HepG2 (cell line): ENCODE results near the gene ZBTB26. TPM values are rescaled to one million over a fixed set of nuclear protein-coding genes. Genes with fewer than 3 reads are reported as not detected.

Experiments used
- BRD4 ChIP-seq: sonication (generic); formaldehyde crosslinking; IDR thresholded peaks from 2 replicates; pipeline ENCODE4 v1.4.0; 2020; ENCODE audit warnings: missing genetic modification reagents
- PAF1 ChIP-seq: IDR thresholded peaks from 2 replicates; pipeline ENCODE4 v1.6.1; 2016; ENCODE audit warnings: missing genetic modification reagents, missing compliant biosample characterization
- SNAI1 ChIP-seq: sonication (generic); formaldehyde crosslinking; IDR thresholded peaks from 2 replicates; pipeline ENCODE4 v1.5.0; 2020; ENCODE audit warnings: mild to moderate bottlenecking, missing genetic modification reagents, borderline replicate concordance
- SRSF4 ChIP-seq: fragments of 200-400 bp; formaldehyde crosslinking; IDR thresholded peaks from one replicate; pipeline ENCODE4 v1.6.1; 2018; ENCODE audit warnings: mild to moderate bottlenecking, low read depth, low read length, moderate library complexity; ENCODE audit not compliant: poor library complexity, severe bottlenecking
- THYN1 ChIP-seq: sonication (generic); formaldehyde crosslinking; IDR thresholded peaks from 2 replicates; pipeline ENCODE4 v1.8.1; 2023; ENCODE audit warnings: low read depth, mild to moderate bottlenecking, moderate library complexity, missing genetic modification reagents, borderline replicate concordance
- ZNF263 ChIP-seq: sonication (generic); formaldehyde crosslinking; IDR thresholded peaks from 2 replicates; pipeline ENCODE4 v1.4.0; 2020; ENCODE audit warnings: missing genetic modification reagents
- ZNF326 ChIP-seq: sonication (generic); formaldehyde crosslinking; IDR thresholded peaks from 2 replicates; pipeline ENCODE4 v1.4.0; 2020; ENCODE audit warnings: missing genetic modification reagents, borderline replicate concordance
- ZNF350 ChIP-seq: sonication (generic); formaldehyde crosslinking; IDR thresholded peaks from 2 replicates; pipeline ENCODE4 v1.4.0; 2020; ENCODE audit warnings: mild to moderate bottlenecking, low read depth, missing genetic modification reagents, borderline replicate concordance
- ZNF549 ChIP-seq: sonication (generic); formaldehyde crosslinking; IDR thresholded peaks from 2 replicates; pipeline ENCODE4 v1.5.0; 2020; ENCODE audit warnings: missing genetic modification reagents
- polyA plus RNA-seq, 8 experiments: library from polyadenylated mRNA; depleted of rRNA in 3 of 8; stranded (reverse) in 7 of 8; unstranded in 1 of 8; fragments of >200 nt; fragmentation: Illumina TruSeq in 4 of 8; extraction: Trizol in 4 of 8; gene quantifications; 2 replicates each; pipeline versions ENCODE4 v1.2.1 to v1.2.3, GENCODE V29; 2011 to 2016; ENCODE audit warnings: low read depth in 4 of 8, missing spikeins in 1 of 8, mixed read lengths in 1 of 8; ENCODE audit not compliant: insufficient read depth in 1 of 8
- total RNA-seq, 5 experiments: library from RNA; depleted of rRNA; stranded (reverse); fragments of >200 nt; fragmentation: Illumina TruSeq; extraction: Trizol; gene quantifications; 2 replicates each; pipeline ENCODE4 v1.2.3, GENCODE V29; 2016; ENCODE audit warnings: low read depth in 1 of 5
- TF ChIP-seq, protein P1 (sequence below): sonication (generic); formaldehyde crosslinking; IDR thresholded peaks from 2 replicates; pipeline ENCODE4 v1.4.0; 2020; ENCODE audit warnings: missing genetic modification reagents
- TF ChIP-seq, protein P2 (sequence below): sonication (generic); formaldehyde crosslinking; IDR thresholded peaks from 2 replicates; pipeline ENCODE4 v1.5.0; 2020; ENCODE audit warnings: mild to moderate bottlenecking, missing genetic modification reagents
- TF ChIP-seq, protein P3 (sequence below): sonication (generic); formaldehyde crosslinking; IDR thresholded peaks from 2 replicates; pipeline ENCODE4 v1.8.1; 2023; ENCODE audit warnings: mild to moderate bottlenecking, inconsistent platforms, moderate library complexity, missing genetic modification reagents, borderline replicate concordance
- TF ChIP-seq, protein P4 (sequence below): conservative IDR thresholded peaks from 2 replicates; pipeline ENCODE4 v1.6.1; 2018; ENCODE audit warnings: missing genetic modification reagents
- TF ChIP-seq, protein P5 (sequence below): sonication (generic); IDR thresholded peaks from 2 replicates; pipeline ENCODE4 v1.6.1; 2016; ENCODE audit warnings: low read depth, borderline replicate concordance

Gene ZBTB26
- total and polyA plus RNA-seq, 2 of the 13 experiments (the other 11 are each of a cell fraction or from before 2014, with no cell fraction given), result 4.5 to 8.6 TPM

DNA sequence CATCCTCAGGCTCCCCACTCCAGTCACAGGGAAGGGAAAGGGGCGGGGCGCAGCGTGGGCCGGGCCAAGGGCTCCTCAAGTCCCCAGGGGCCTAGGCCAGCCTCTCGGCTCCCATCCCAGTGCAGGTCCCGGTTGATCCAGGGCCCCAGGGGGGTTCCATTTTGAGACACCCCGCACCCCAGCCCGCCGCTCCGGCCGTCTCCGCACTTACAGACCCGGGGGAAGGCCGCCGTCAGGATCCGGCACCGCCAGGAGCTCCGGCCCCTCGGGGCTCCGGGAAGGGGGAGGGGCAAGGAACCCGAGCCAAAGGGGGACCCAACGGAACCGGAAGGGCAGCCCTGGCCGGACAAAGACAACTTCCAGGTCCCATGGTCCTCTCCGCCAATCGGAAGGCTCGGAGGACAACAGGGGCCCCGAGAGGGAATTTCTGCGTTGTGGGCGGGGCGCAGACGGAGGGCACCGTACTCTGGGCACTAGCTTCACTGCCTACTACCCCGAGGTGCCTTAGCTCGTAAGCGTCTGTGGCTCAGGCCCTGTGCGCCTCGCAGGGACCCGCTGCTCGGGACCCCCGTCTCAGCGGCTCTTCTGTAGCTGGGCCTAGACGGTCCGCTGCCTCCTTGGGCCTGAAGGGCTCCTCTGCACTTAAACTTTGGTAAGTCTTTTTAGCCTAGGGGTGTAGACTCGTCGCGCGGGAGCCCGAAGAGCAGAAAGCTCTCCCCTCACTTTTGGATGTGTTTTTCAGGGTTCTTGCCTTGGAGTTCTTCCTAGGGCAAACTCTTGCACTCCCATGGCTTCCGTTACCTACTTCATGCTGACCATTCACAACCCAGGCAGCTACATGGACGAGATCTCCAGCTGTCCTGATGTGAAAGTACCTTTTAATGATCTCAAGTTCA lies at the start of gene ZBTB26 (continued):
- TF ChIP-seq, protein P1, sequence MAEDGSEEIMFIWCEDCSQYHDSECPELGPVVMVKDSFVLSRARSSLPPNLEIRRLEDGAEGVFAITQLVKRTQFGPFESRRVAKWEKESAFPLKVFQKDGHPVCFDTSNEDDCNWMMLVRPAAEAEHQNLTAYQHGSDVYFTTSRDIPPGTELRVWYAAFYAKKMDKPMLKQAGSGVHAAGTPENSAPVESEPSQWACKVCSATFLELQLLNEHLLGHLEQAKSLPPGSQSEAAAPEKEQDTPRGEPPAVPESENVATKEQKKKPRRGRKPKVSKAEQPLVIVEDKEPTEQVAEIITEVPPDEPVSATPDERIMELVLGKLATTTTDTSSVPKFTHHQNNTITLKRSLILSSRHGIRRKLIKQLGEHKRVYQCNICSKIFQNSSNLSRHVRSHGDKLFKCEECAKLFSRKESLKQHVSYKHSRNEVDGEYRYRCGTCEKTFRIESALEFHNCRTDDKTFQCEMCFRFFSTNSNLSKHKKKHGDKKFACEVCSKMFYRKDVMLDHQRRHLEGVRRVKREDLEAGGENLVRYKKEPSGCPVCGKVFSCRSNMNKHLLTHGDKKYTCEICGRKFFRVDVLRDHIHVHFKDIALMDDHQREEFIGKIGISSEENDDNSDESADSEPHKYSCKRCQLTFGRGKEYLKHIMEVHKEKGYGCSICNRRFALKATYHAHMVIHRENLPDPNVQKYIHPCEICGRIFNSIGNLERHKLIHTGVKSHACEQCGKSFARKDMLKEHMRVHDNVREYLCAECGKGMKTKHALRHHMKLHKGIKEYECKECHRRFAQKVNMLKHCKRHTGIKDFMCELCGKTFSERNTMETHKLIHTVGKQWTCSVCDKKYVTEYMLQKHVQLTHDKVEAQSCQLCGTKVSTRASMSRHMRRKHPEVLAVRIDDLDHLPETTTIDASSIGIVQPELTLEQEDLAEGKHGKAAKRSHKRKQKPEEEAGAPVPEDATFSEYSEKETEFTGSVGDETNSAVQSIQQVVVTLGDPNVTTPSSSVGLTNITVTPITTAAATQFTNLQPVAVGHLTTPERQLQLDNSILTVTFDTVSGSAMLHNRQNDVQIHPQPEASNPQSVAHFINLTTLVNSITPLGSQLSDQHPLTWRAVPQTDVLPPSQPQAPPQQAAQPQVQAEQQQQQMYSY (CRISPR knock-in tag), result no peak
- TF ChIP-seq SRSF4, result no peak
- TF ChIP-seq, protein P2, sequence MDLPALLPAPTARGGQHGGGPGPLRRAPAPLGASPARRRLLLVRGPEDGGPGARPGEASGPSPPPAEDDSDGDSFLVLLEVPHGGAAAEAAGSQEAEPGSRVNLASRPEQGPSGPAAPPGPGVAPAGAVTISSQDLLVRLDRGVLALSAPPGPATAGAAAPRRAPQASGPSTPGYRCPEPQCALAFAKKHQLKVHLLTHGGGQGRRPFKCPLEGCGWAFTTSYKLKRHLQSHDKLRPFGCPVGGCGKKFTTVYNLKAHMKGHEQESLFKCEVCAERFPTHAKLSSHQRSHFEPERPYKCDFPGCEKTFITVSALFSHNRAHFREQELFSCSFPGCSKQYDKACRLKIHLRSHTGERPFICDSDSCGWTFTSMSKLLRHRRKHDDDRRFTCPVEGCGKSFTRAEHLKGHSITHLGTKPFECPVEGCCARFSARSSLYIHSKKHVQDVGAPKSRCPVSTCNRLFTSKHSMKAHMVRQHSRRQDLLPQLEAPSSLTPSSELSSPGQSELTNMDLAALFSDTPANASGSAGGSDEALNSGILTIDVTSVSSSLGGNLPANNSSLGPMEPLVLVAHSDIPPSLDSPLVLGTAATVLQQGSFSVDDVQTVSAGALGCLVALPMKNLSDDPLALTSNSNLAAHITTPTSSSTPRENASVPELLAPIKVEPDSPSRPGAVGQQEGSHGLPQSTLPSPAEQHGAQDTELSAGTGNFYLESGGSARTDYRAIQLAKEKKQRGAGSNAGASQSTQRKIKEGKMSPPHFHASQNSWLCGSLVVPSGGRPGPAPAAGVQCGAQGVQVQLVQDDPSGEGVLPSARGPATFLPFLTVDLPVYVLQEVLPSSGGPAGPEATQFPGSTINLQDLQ (CRISPR knock-in tag), result no peak
- no peak for TF ChIP-seq PAF1
- no peak for TF ChIP-seq ZNF263 (CRISPR knock-in tag)
- TF ChIP-seq THYN1 (CRISPR knock-in tag), result no peak
- TF ChIP-seq, protein P3, sequence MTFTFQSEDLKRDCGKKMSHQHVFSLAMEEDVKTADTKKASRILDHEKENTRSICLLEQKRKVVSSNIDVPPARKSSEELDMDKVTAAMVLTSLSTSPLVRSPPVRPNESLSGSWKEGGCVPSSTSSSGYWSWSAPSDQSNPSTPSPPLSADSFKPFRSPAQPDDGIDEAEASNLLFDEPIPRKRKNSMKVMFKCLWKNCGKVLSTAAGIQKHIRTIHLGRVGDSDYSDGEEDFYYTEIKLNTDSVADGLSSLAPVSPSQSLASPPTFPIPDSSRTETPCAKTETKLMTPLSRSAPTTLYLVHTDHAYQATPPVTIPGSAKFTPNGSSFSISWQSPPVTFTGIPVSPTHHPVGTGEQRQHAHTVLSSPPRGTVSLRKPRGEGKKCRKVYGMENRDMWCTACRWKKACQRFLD, result 0 out of 2 replicates have a peak, but pooled peaks have one; percentile 90
- TF ChIP-seq, protein P4, sequence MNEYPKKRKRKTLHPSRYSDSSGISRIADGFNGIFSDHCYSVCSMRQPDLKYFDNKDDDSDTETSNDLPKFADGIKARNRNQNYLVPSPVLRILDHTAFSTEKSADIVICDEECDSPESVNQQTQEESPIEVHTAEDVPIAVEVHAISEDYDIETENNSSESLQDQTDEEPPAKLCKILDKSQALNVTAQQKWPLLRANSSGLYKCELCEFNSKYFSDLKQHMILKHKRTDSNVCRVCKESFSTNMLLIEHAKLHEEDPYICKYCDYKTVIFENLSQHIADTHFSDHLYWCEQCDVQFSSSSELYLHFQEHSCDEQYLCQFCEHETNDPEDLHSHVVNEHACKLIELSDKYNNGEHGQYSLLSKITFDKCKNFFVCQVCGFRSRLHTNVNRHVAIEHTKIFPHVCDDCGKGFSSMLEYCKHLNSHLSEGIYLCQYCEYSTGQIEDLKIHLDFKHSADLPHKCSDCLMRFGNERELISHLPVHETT (CRISPR knock-in tag), result peak; percentile 86
- no peak for TF ChIP-seq ZNF549 (CRISPR knock-in tag)
- TF ChIP-seq SNAI1 (CRISPR knock-in tag), result 0 out of 2 replicates have a peak, but pooled peaks have one; percentile 52
- no peak for TF ChIP-seq BRD4 (CRISPR knock-in tag)
- TF ChIP-seq, protein P5, sequence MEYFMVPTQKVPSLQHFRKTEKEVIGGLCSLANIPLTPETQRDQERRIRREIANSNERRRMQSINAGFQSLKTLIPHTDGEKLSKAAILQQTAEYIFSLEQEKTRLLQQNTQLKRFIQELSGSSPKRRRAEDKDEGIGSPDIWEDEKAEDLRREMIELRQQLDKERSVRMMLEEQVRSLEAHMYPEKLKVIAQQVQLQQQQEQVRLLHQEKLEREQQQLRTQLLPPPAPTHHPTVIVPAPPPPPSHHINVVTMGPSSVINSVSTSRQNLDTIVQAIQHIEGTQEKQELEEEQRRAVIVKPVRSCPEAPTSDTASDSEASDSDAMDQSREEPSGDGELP, result no peak; the same call in 1 of the 2 replicates
- peak; percentile 81; the same call in 1 of the 2 replicates for TF ChIP-seq ZNF350 (CRISPR knock-in tag)
- no peak for TF ChIP-seq ZNF326
